HEK293 (cell line): ENCODE measurements around the gene HEPHL1.

ENCODE experiments used
- CTCF ChIA-PET: fragments of 350-600 bp; formaldehyde crosslinking; extraction: SDS; loops from one replicate; lab custom pipeline; 2021; ENCODE audit warnings: antibody characterized with exemption; lab: Yijun Ruan, JAX
- POLR2A ChIA-PET: fragments of 300-600 bp; formaldehyde crosslinking; extraction: SDS; loops from one replicate; lab custom pipeline; 2020; ENCODE audit warnings: antibody characterized with exemption, inconsistent platforms; lab: Yijun Ruan, JAX
- H3K27ac ChIP-seq: fragments of 200-500 bp; sonication (Bioruptor generic); 2 replicates; pipeline ENCODE4 v1.5.1; 2014; ENCODE audit warnings: low read depth, low read length, control low read depth, inconsistent platforms; ENCODE audit errors: extremely low read depth
- H3K36me3 ChIP-seq, 2 experiments: fragments of 200-500 bp in 1 of 2; sonication (Bioruptor generic) in 1 of 2; 1 replicate in 1 of 2; 2 replicates in 1 of 2; pipeline ENCODE4 v1.5.1; 2014 to 2017; ENCODE audit warnings: inconsistent platforms in 2 of 2, low read length in 2 of 2; ENCODE audit not compliant: control insufficient read depth in 2 of 2, insufficient read depth in 1 of 2
- H3K4me1 ChIP-seq: fragments of 200-500 bp; sonication (Bioruptor generic); 2 replicates; pipeline ENCODE4 v1.5.1; 2014; ENCODE audit warnings: mild to moderate bottlenecking, low read length, inconsistent platforms; ENCODE audit not compliant: control insufficient read depth, insufficient read depth
- H3K4me3 ChIP-seq: 2 replicates; pipeline ENCODE4 v1.5.1; 2011; ENCODE audit warnings: low read depth, mild to moderate bottlenecking, control low read depth, low read length, moderate library complexity
- H3K9me3 ChIP-seq: fragments of 200-500 bp; sonication (Bioruptor generic); 2 replicates; pipeline ENCODE4 v1.5.1; 2014; ENCODE audit warnings: low read depth, low read length, inconsistent platforms; ENCODE audit not compliant: control insufficient read depth, insufficient read depth
- GFI1B ChIP-seq: fragments of 450-650 bp; formaldehyde crosslinking; IDR thresholded peaks from 2 replicates; pipeline ENCODE4 v1.5.1; 2016; ENCODE audit warnings: missing biosample characterization, missing genetic modification characterization
- IKZF3 ChIP-seq: fragments of 450-650 bp; IDR thresholded peaks from 2 replicates; pipeline ENCODE4 v1.5.0; 2018; ENCODE audit warnings: missing biosample characterization, mild to moderate bottlenecking, missing genetic modification characterization, moderate library complexity
- KLF10 ChIP-seq: fragments of 450-650 bp; IDR thresholded peaks from 2 replicates; pipeline ENCODE4 v1.5.1; 2018; ENCODE audit warnings: missing biosample characterization, mild to moderate bottlenecking, missing genetic modification characterization
- KLF7 ChIP-seq: fragments of 450-650 bp; formaldehyde crosslinking; IDR thresholded peaks from 2 replicates; pipeline ENCODE4 v1.5.1; 2016; ENCODE audit warnings: missing biosample characterization, missing genetic modification characterization, borderline replicate concordance
- MEIS1 ChIP-seq: sonication (generic); formaldehyde crosslinking; IDR thresholded peaks from 2 replicates; pipeline ENCODE4 v1.8.1; 2022; ENCODE audit warnings: missing genetic modification reagents, mild to moderate bottlenecking, borderline replicate concordance
- PRDM10 ChIP-seq: fragments of 450-650 bp; formaldehyde crosslinking; IDR thresholded peaks from 2 replicates; pipeline ENCODE4 v1.5.1; 2016; ENCODE audit warnings: missing biosample characterization, missing genetic modification characterization
- SALL2 ChIP-seq: fragments of 450-650 bp; formaldehyde crosslinking; IDR thresholded peaks from 2 replicates; pipeline ENCODE4 v1.5.0; 2017; ENCODE audit warnings: missing biosample characterization, mild to moderate bottlenecking, missing genetic modification characterization, borderline replicate concordance
- TRIM28 ChIP-seq: IDR thresholded peaks from 2 replicates; pipeline ENCODE4 v1.6.1; 2011; ENCODE audit warnings: low read length, control low read depth, borderline replicate concordance
- WT1 ChIP-seq: fragments of 450-650 bp; formaldehyde crosslinking; IDR thresholded peaks from 2 replicates; pipeline ENCODE4 v1.5.1; 2016; ENCODE audit warnings: missing biosample characterization, missing genetic modification characterization
- ZBTB1 ChIP-seq: fragments of 450-650 bp; formaldehyde crosslinking; IDR thresholded peaks from 2 replicates; pipeline ENCODE4 v1.5.1; 2016; ENCODE audit warnings: missing biosample characterization, missing genetic modification characterization
- ZBTB17 ChIP-seq: fragments of 450-650 bp; formaldehyde crosslinking; IDR thresholded peaks from 2 replicates; pipeline ENCODE4 v1.5.1; 2016; ENCODE audit warnings: missing biosample characterization, missing genetic modification characterization
- ZBTB20 ChIP-seq: fragments of 450-650 bp; formaldehyde crosslinking; IDR thresholded peaks from 2 replicates; pipeline ENCODE4 v1.5.1; 2016; ENCODE audit warnings: missing biosample characterization, missing genetic modification characterization
- ZFHX2 ChIP-seq: fragments of 450-650 bp; formaldehyde crosslinking; conservative IDR thresholded peaks from 2 replicates; pipeline ENCODE4 v1.5.1; 2016; ENCODE audit warnings: missing biosample characterization, missing genetic modification characterization
- ZFP69B ChIP-seq: fragments of 450-650 bp; formaldehyde crosslinking; IDR thresholded peaks from 2 replicates; pipeline ENCODE4 v1.5.1; 2016; ENCODE audit warnings: missing biosample characterization, missing genetic modification characterization
- ZNF132 ChIP-seq: fragments of 450-650 bp; formaldehyde crosslinking; IDR thresholded peaks from 2 replicates; pipeline ENCODE4 v1.5.1; 2017; ENCODE audit warnings: missing biosample characterization, missing genetic modification characterization, borderline replicate concordance
- ZNF2 ChIP-seq: fragments of 450-650 bp; formaldehyde crosslinking; IDR thresholded peaks from 2 replicates; pipeline ENCODE4 v1.5.1; 2016; ENCODE audit warnings: missing biosample characterization, missing genetic modification characterization
- ZNF211 ChIP-seq: fragments of 450-650 bp; formaldehyde crosslinking; IDR thresholded peaks from 2 replicates; pipeline ENCODE4 v1.5.1; 2016; ENCODE audit warnings: low read depth, missing biosample characterization, missing genetic modification characterization
- ZNF221 ChIP-seq: fragments of 450-650 bp; formaldehyde crosslinking; IDR thresholded peaks from 2 replicates; pipeline ENCODE4 v1.5.1; 2017; ENCODE audit warnings: missing biosample characterization, missing genetic modification characterization, borderline replicate concordance
- ZNF362 ChIP-seq: fragments of 450-650 bp; formaldehyde crosslinking; IDR thresholded peaks from 2 replicates; pipeline ENCODE4 v1.5.1; 2016; ENCODE audit warnings: missing biosample characterization, missing genetic modification characterization
- ZNF501 ChIP-seq: fragments of 450-650 bp; formaldehyde crosslinking; IDR thresholded peaks from 2 replicates; pipeline ENCODE4 v1.5.1; 2016; ENCODE audit warnings: missing biosample characterization, missing genetic modification characterization
- ZNF548 ChIP-seq: fragments of 450-650 bp; formaldehyde crosslinking; IDR thresholded peaks from 2 replicates; pipeline ENCODE4 v1.5.1; 2016; ENCODE audit warnings: missing biosample characterization, missing genetic modification characterization
- ZNF629 ChIP-seq: fragments of 450-650 bp; formaldehyde crosslinking; IDR thresholded peaks from 2 replicates; pipeline ENCODE4 v1.5.1; 2017; ENCODE audit warnings: missing biosample characterization, missing genetic modification characterization
- ZNF645 ChIP-seq: fragments of 450-650 bp; formaldehyde crosslinking; IDR thresholded peaks from 2 replicates; pipeline ENCODE4; 2016; ENCODE audit warnings: missing biosample characterization, missing genetic modification characterization
- ZNF707 ChIP-seq: fragments of 450-650 bp; formaldehyde crosslinking; IDR thresholded peaks from 2 replicates; pipeline ENCODE4 v1.5.1; 2016; ENCODE audit warnings: missing biosample characterization, missing genetic modification characterization
- ZNF76 ChIP-seq: fragments of 450-650 bp; formaldehyde crosslinking; IDR thresholded peaks from 2 replicates; pipeline ENCODE4; 2016; ENCODE audit warnings: low read depth, missing biosample characterization, missing genetic modification characterization, borderline replicate concordance
- ZNF776 ChIP-seq: fragments of 450-650 bp; formaldehyde crosslinking; IDR thresholded peaks from 2 replicates; pipeline ENCODE4 v1.5.0; 2017; ENCODE audit warnings: missing biosample characterization, missing genetic modification characterization, borderline replicate concordance
- ZNF792 ChIP-seq: fragments of 450-650 bp; formaldehyde crosslinking; IDR thresholded peaks from 2 replicates; pipeline ENCODE4 v1.5.1; 2016; ENCODE audit warnings: missing biosample characterization, missing genetic modification characterization
- ZNF830 ChIP-seq: fragments of 450-650 bp; IDR thresholded peaks from 2 replicates; pipeline ENCODE4 v1.5.0; 2018; ENCODE audit warnings: missing biosample characterization, missing genetic modification characterization, low read depth, mild to moderate bottlenecking, moderate library complexity
- ZSCAN23 ChIP-seq: fragments of 450-650 bp; formaldehyde crosslinking; IDR thresholded peaks from 2 replicates; pipeline ENCODE4 v1.5.1; 2016; ENCODE audit warnings: missing biosample characterization, missing genetic modification characterization

The HEPHL1 gene

GRCh38 chr11:94025690-94026394 lies 4.7 kb downstream of the HEPHL1 start:
- TF ChIP-seq PRDM10 (0 out of 2 replicates have a peak, but pooled peaks have one; percentile 14), TRIM28 (no peak)
- TF ChIP-seq, all 188 proteins: peak for 1
- Histone ChIP-seq H3K9me3 (no peaks in the 10 kb centered on the region), H3K4me1 (0 out of 2 replicates have a peak, but pooled peaks cover 7% of the 10 kb centered on the region), H3K36me3 (no peaks in the 10 kb centered on the region), H3K4me3 (no peak overlapping the region), H3K27ac (no peak overlapping the region; the same call in 1 of the 2 replicates)
- ChIA-PET CTCF (no interaction called here), POLR2A (no interaction called here)

- Histone ChIP-seq H3K27ac (no peak overlapping the region), H3K4me3 (no peak overlapping the region), H3K4me1 (0 out of 2 replicates have a peak, but pooled peaks cover 7% of the 10 kb centered on the region), H3K36me3 (no peaks in the 10 kb centered on the region), H3K9me3 (no peaks in the 10 kb centered on the region)
- CTCF ChIA-PET: no interaction called here
- POLR2A ChIA-PET: no interaction called here
- TF ChIP-seq ZBTB20 (tag by site-specific recombination) (no peak), SALL2 (tag by site-specific recombination) (no peak), ZNF792 (no peak), ZSCAN23 (tag by site-specific recombination) (no peak), ZNF76 (no peak), ZBTB1 (tag by site-specific recombination) (no peak), ZNF132 (tag by site-specific recombination) (no peak), ZNF2 (tag by site-specific recombination) (no peak), MEIS1 (no peak), ZNF830 (no peak), WT1 (no peak)
Measured at GRCh38 chr11:94027210-94027609, 6.1 kb downstream of the HEPHL1 start.

- POLR2A ChIA-PET: no interaction called here
- CTCF ChIA-PET: no interaction called here
- Histone ChIP-seq H3K27ac (no peak overlapping the region), H3K9me3 (no peaks in the 10 kb centered on the region), H3K4me3 (no peak overlapping the region), H3K4me1 (0 out of 2 replicates have a peak, but pooled peaks cover 7% of the 10 kb centered on the region), H3K36me3 (no peaks in the 10 kb centered on the region)
- TF ChIP-seq ZNF501: no peak
- no peak for TF ChIP-seq ZNF221
- TF ChIP-seq ZBTB17 (tag by site-specific recombination): no peak
- no peak for TF ChIP-seq ZNF211
- TF ChIP-seq IKZF3 (tag by site-specific recombination): no peak
- no peak for TF ChIP-seq ZFP69B (tag by site-specific recombination)
- TF ChIP-seq ZNF645 (tag by site-specific recombination): no peak
- no peak for TF ChIP-seq ZNF362 (tag by site-specific recombination)
- TF ChIP-seq ZNF776 (tag by site-specific recombination): no peak
- no peak for TF ChIP-seq ZNF629 (tag by site-specific recombination)
- TF ChIP-seq ZFHX2 (tag by site-specific recombination): no peak
- TF ChIP-seq KLF7 (tag by site-specific recombination): no peak
- no peak for TF ChIP-seq KLF10
- no peak for TF ChIP-seq GFI1B (tag by site-specific recombination)
- no peak for TF ChIP-seq ZNF548 (tag by site-specific recombination)
- TF ChIP-seq ZNF707 (tag by site-specific recombination): no peak
Measured at GRCh38 chr11:94028436-94028835, 7.3 kb downstream of the HEPHL1 start.
